Uterus (tissue), 2 donors: Measurements from ENCODE around the gene ARGLU1.

Experiments used
- POLR2A ChIP-seq, 2 donors: fragments of 450-650 bp; IDR thresholded peaks; one replicate each; pipeline ENCODE4 v1.6.1; 2016; ENCODE audit warnings: antibody characterized with exemption in 2 of 2, mild to moderate bottlenecking in 1 of 2, moderate library complexity in 1 of 2
- TF ChIP-seq, protein P1 (sequence below), 4 experiments: fragments of 200-600 bp in 2 of 4; fragments of 450-650 bp in 2 of 4; sonication (generic) in 2 of 4; IDR thresholded peaks; one replicate each; pipeline ENCODE4 v1.5.1; 2016 to 2019; ENCODE audit warnings: antibody characterized with exemption in 4 of 4, mild to moderate bottlenecking in 2 of 4, moderate library complexity in 1 of 4

- TF ChIP-seq, protein P1, sequence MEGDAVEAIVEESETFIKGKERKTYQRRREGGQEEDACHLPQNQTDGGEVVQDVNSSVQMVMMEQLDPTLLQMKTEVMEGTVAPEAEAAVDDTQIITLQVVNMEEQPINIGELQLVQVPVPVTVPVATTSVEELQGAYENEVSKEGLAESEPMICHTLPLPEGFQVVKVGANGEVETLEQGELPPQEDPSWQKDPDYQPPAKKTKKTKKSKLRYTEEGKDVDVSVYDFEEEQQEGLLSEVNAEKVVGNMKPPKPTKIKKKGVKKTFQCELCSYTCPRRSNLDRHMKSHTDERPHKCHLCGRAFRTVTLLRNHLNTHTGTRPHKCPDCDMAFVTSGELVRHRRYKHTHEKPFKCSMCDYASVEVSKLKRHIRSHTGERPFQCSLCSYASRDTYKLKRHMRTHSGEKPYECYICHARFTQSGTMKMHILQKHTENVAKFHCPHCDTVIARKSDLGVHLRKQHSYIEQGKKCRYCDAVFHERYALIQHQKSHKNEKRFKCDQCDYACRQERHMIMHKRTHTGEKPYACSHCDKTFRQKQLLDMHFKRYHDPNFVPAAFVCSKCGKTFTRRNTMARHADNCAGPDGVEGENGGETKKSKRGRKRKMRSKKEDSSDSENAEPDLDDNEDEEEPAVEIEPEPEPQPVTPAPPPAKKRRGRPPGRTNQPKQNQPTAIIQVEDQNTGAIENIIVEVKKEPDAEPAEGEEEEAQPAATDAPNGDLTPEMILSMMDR (IDR thresholded peaks at IDR 0.05) = no peak
- TF ChIP-seq POLR2A (IDR thresholded peaks at IDR 0.05) = no peak
Measured at GRCh38 chr13:106494506-106494905, 73.4 kb downstream of the ARGLU1 start.
